NK-92 treated with Interleukin-12 subunit alpha and Interleukin-12 subunit beta, amount 100 ng/mL, for 24 hours (cell line): ENCODE measurements around the gene HOXC12.

ENCODE experiments used
- DNase-seq: peaks from one replicate; lab custom pipeline; 2025; lab: John Stamatoyannopoulos, UW

Gene HOXC12

GRCh38 chr12:53972152-53972702 is 17.5 kb downstream of the HOXC12 start:
- no peak for DNase-seq

GRCh38 chr12:53972722-53973235 is 18.1 kb downstream of the HOXC12 start, which contains the start of gene HOXC11:
Gene HOXC11 (plus strand): TSS chr12:53973126. CDS start chr12:53973242, 116 bp downstream.
- DNase-seq = no peak

GRCh38 chr12:53973236-53974042 is 18.7 kb downstream of the HOXC12 start:
- DNase-seq = no peak

GRCh38 chr12:53974084-53975063 is 19.7 kb downstream of the HOXC12 start, which contains the start of gene HOTAIR:
Gene HOTAIR (minus strand): TSS chr12:53974954.
- DNase-seq = no peak

GRCh38 chr12:53975064-53975471 is 20.4 kb downstream of the HOXC12 start:
- DNase-seq = no peak

GRCh38 chr12:53975479-53976152 is 20.9 kb downstream of the HOXC12 start:
- no peak for DNase-seq

GRCh38 chr12:53976172-53976822 is 21.6 kb downstream of the HOXC12 start:
- DNase-seq = no peak

GRCh38 chr12:53976823-53977595 is 22.3 kb downstream of the HOXC12 start:
- no peak for DNase-seq

- DNase-seq = no peak
These were observed 23.1 kb downstream of the HOXC12 start for GRCh38 chr12:53977596-53978445.

- no peak for DNase-seq
These were observed 24.0 kb downstream of the HOXC12 start for GRCh38 chr12:53978477-53979356.

GRCh38 chr12:53980104-53980801 is 25.6 kb downstream of the HOXC12 start:
- no peak for DNase-seq

- no peak for DNase-seq
These were observed 26.2 kb downstream of the HOXC12 start for GRCh38 chr12:53980802-53981496.

GRCh38 chr12:53981634-53982565 is 27.2 kb downstream of the HOXC12 start:
- DNase-seq = no peak

- no peak for DNase-seq
These were observed 28.2 kb downstream of the HOXC12 start for GRCh38 chr12:53982648-53983567.

- DNase-seq = no peak
These were observed 28.9 kb downstream of the HOXC12 start for GRCh38 chr12:53983568-53983949.
